Activated CD8-positive, alpha-beta memory T cell treated with anti-CD3 and anti-CD28 coated beads for 1 hour (primary cell): ENCODE measurements around the gene UPF3B.
"Not testable (repeated sequence)": the region's sequence is repeated elsewhere in the genome, so short reads cannot be mapped to it uniquely, and the experiment has no call there.

ENCODE experiments used
- DNase-seq, 2 donors: peaks; one replicate each; pipeline ENCODE4 v3.0.0-alpha.2; 2020; ENCODE audit warnings: low read depth in 1 of 2; ENCODE audit errors: extremely low read depth in 1 of 2

UPF3B gene

GRCh38 chrX:119852382-119853353 lies at the start of gene UPF3B:
Gene UPF3B (minus strand): TSS chrX:119852963. CDS start chrX:119852928, 35 bp downstream.
- DNase-seq: peak; percentile 82

- no peak for DNase-seq
Measured at GRCh38 chrX:119900976-119901375, 48.2 kb upstream of the UPF3B start.

GRCh38 chrX:119899125-119899524 lies 46.4 kb upstream of the UPF3B start:
- DNase-seq: no peak

GRCh38 chrX:119895843-119896326 lies 43.1 kb upstream of the UPF3B start, which contains the start of gene AKAP14:
Gene AKAP14 (plus strand): TSS chrX:119895893. CDS start chrX:119903224, 7,331 bp downstream.
- no peak for DNase-seq

- not testable (repeated sequence) for DNase-seq
Measured at GRCh38 chrX:119891961-119892692, 39.4 kb upstream of the UPF3B start.

GRCh38 chrX:119890626-119891025 lies 37.9 kb upstream of the UPF3B start:
- not testable (repeated sequence) for DNase-seq

- DNase-seq: peak; percentile 7 to 27
Measured at GRCh38 chrX:119887721-119888425, 35.1 kb upstream of the UPF3B start.

- DNase-seq: no peak
Measured at GRCh38 chrX:119885554-119886428, 33.0 kb upstream of the UPF3B start.

- no peak for DNase-seq
Measured at GRCh38 chrX:119880552-119881437, 28.0 kb upstream of the UPF3B start.

GRCh38 chrX:119880076-119880475 lies 27.3 kb upstream of the UPF3B start:
- no peak for DNase-seq

GRCh38 chrX:119878740-119879139 lies 26.0 kb upstream of the UPF3B start:
- no peak for DNase-seq

- peak; percentile 43 to 64 for DNase-seq
Measured at GRCh38 chrX:119871599-119872395, 19.0 kb upstream of the UPF3B start, which contains the start of the genes NDUFA1 and RNF113A. Gene NDUFA1 (plus strand): TSS chrX:119871832. CDS start chrX:119871912, 80 bp downstream. Gene RNF113A (minus strand): TSS chrX:119871733. CDS start chrX:119871613, 120 bp downstream.

- no peak for DNase-seq
Measured at GRCh38 chrX:119871245-119871598, 18.5 kb upstream of the UPF3B start.

- DNase-seq: no peak
Measured at GRCh38 chrX:119870626-119871131, 17.9 kb upstream of the UPF3B start.

GRCh38 chrX:119853444-119853843 lies 681 bp upstream of the UPF3B start:
- no peak for DNase-seq

- no peak for DNase-seq
Measured at GRCh38 chrX:119833905-119834304, 18.9 kb downstream of the UPF3B start.

GRCh38 chrX:119828446-119828845 lies 24.3 kb downstream of the UPF3B start:
- no peak for DNase-seq
